Skeletal muscle satellite cell (primary cell): Measurements from ENCODE around the gene CEP41.

ENCODE experiments used
- H3K27me3 ChIP-seq: 2 replicates; pipeline ENCODE4 v1.7.0; 2013; ENCODE audit warnings: low read length; ENCODE audit not compliant: control insufficient read depth, insufficient read depth
- H3K36me3 ChIP-seq: 2 replicates; pipeline ENCODE4 v1.7.0; 2013; ENCODE audit warnings: mild to moderate bottlenecking, control low read depth, low read length; ENCODE audit not compliant: insufficient read depth
- H3K4me1 ChIP-seq: 2 replicates; pipeline ENCODE4 v1.7.0; 2013; ENCODE audit warnings: low read length; ENCODE audit not compliant: control insufficient read depth, insufficient read depth
- H3K4me2 ChIP-seq: 2 replicates; pipeline ENCODE4 v1.7.0; 2013; ENCODE audit warnings: mild to moderate bottlenecking, low read length
- H3K4me3 ChIP-seq: 2 replicates; pipeline ENCODE4 v1.7.0; 2013; ENCODE audit warnings: low read length
- H3K9ac ChIP-seq: 2 replicates; pipeline ENCODE4 v1.7.0; 2013; ENCODE audit warnings: mild to moderate bottlenecking, low read depth, low read length, moderate library complexity
- H3K9me3 ChIP-seq: replicated peaks from 2 replicates; pipeline ENCODE4 v1.7.0; 2013; ENCODE audit warnings: mild to moderate bottlenecking, control low read depth, low read length

The CEP41 gene

GRCh38 chr7:130479716-130480400 is 39.0 kb upstream of the CEP41 start:
- Histone ChIP-seq H3K9me3 (no peaks in the 10 kb centered on the region), H3K4me2 (no peak overlapping the region), H3K9ac (no peak overlapping the region), H3K4me3 (no peak overlapping the region), H3K27me3 (peaks cover 32% of the 10 kb centered on the region), H3K4me1 (no peaks in the 10 kb centered on the region), H3K36me3 (no peaks in the 10 kb centered on the region)

DNA sequence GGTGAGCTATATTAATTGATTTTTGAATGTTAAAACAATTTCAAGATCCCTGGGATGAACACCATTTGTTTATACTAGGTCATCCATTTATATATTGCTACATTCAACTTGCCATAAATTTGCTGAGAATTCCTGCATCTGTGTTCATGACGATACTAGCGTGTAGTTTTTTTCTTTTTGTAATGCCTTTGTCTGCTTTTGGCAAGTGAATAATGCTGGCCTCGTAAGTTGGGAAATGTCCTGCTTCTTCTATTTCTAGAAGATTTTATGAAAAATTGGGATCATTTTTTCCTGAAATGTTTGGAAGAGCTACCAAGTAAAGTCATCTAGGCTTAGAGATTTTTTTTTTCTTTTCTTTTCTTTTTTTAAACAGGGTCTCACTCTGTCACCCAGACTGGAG is 38.2 kb upstream of the CEP41 start:
- H3K27me3 ChIP-seq, result peaks cover 36% of the 10 kb centered on the region
- H3K4me1 ChIP-seq, result no peaks in the 10 kb centered on the region
- H3K36me3 ChIP-seq, result no peaks in the 10 kb centered on the region
- H3K9ac ChIP-seq, result no peak overlapping the region
- H3K9me3 ChIP-seq, result no peaks in the 10 kb centered on the region
- no peak overlapping the region for H3K4me2 ChIP-seq
- no peak overlapping the region for H3K4me3 ChIP-seq

DNA sequence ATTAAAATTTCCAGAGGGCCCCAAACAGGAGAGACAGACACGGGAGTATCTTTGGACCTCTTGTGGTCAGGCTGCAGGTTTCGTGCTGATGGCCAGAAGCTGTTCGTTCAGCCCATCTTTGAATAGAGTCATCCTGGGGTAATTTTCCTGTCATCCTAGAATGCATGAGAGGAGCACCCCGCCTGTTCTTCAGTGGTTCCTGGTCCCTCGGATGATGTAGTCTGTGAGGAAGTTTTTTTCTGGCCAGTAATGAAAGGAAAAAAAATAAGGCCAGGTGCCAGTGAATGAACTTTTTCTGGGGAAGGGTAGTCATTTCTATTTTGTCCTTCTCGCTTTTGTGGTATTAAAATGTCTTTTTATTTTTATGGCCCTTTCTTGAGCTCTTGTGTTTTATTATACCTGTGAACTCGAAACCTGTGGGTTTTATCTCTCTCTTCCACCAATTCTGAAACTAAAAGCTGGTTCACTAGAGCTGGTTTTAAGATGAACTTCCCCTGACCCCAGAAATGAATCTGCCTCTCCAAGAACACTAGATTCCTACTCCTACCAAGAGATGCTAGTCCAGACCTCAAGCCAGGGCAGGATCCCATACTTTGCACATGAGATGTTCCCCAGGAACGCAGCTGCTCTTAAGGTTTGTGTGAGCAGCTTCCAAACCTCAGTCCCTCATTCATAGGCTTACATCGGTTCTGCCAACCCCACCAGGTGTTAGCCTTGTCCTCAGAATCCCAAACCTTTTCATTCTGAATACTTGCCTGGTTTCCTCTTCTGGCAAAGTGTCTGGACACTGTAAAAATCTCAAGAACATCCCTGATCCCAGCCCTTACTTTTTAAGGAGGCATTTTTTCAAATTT is 35.7 kb upstream of the CEP41 start:
- Histone ChIP-seq H3K27me3 (peaks cover 31% of the 10 kb centered on the region), H3K36me3 (no peaks in the 10 kb centered on the region), H3K9ac (no peak overlapping the region), H3K4me3 (no peak overlapping the region), H3K9me3 (no peaks in the 10 kb centered on the region), H3K4me2 (no peak overlapping the region), H3K4me1 (no peaks in the 10 kb centered on the region)

- Histone ChIP-seq H3K27me3 (peaks cover 31% of the 10 kb centered on the region), H3K4me1 (no peaks in the 10 kb centered on the region), H3K4me3 (no peak overlapping the region), H3K9ac (no peak overlapping the region), H3K36me3 (no peaks in the 10 kb centered on the region), H3K4me2 (no peak overlapping the region), H3K9me3 (no peaks in the 10 kb centered on the region)
These were observed 35.0 kb upstream of the CEP41 start for GRCh38 chr7:130475776-130476175.

GRCh38 chr7:130473876-130474275 is 33.1 kb upstream of the CEP41 start:
- no peaks in the 10 kb centered on the region for H3K36me3 ChIP-seq
- H3K9me3 ChIP-seq, result no peaks in the 10 kb centered on the region
- no peaks in the 10 kb centered on the region for H3K4me1 ChIP-seq
- no peak overlapping the region for H3K4me3 ChIP-seq
- peaks cover 31% of the 10 kb centered on the region for H3K27me3 ChIP-seq
- H3K4me2 ChIP-seq, result no peak overlapping the region
- H3K9ac ChIP-seq, result no peak overlapping the region

DNA sequence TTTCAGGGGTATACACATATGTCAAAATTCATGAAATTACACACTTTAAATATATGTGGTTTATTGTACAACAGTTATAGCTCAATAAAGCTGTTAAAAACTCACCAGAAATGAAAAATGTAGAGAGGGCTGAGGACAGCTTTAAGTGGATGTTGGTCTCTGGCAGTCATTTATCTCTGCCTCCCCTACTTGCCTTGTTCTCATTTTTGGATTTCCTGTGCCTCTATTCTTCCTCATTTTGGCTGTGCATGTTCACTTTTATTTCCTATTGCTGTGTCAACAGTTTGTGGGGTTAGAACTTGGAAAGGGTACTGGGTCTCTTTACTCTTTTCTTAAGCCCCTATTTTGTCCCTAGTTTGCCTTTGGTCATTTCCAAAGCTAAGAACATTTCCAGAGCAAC is 32.5 kb upstream of the CEP41 start:
- no peaks in the 10 kb centered on the region for H3K9me3 ChIP-seq
- H3K9ac ChIP-seq, result no peak overlapping the region
- peaks cover 31% of the 10 kb centered on the region for H3K27me3 ChIP-seq

DNA sequence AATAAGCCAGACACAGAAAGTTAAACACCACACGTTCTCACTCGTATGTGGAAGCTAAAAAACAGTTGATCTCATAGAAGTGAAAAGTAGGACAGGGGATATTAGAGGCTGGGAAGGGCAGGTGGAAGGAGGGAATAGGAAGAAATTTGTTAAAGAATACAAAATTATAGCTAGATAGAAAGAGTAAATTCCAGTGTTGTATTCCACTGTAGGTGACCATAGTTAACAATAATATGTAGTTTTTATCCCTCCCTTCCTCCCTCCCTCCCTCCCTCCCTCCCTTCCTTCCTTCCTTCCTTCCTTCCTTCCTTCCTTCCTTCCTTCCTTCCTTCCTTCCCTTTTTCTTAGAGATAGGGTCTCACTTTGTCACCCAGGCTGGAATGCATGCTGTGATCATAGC is 31.2 kb upstream of the CEP41 start:
- peaks cover 25% of the 10 kb centered on the region for H3K27me3 ChIP-seq

More for the DNA sequence above, 32.5 kb upstream of the CEP41 start:
- H3K4me2 ChIP-seq, result no peak overlapping the region
- H3K4me3 ChIP-seq, result no peak overlapping the region
- no peaks in the 10 kb centered on the region for H3K4me1 ChIP-seq
- no peaks in the 10 kb centered on the region for H3K36me3 ChIP-seq

DNA sequence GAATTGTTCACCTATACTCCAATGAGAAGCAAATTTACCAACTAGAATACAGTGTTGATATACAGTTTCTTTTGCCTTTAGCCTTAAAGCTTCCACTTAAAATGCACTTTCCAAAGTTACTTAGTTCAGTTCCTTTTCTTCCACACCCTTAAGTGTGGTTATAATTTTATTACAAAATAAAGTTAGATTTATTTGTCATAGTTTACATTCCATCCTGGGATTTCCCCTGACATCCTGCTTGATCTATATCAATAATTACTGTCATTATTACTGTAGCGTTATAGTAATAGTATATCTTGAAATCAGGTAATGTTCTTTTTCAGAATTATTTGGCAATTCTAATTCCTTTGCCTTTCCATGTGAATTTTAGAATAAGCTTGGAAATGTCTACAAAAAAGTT is 27.8 kb upstream of the CEP41 start:
- Histone ChIP-seq H3K4me1 (no peaks in the 10 kb centered on the region), H3K9me3 (no peaks in the 10 kb centered on the region), H3K4me2 (no peak overlapping the region), H3K9ac (no peak overlapping the region), H3K36me3 (no peaks in the 10 kb centered on the region), H3K4me3 (no peak overlapping the region), H3K27me3 (peaks cover 5% of the 10 kb centered on the region)

More for the DNA sequence above, 31.2 kb upstream of the CEP41 start:
- no peak overlapping the region for H3K4me2 ChIP-seq
- no peak overlapping the region for H3K4me3 ChIP-seq
- no peaks in the 10 kb centered on the region for H3K9me3 ChIP-seq
- no peaks in the 10 kb centered on the region for H3K36me3 ChIP-seq
- no peaks in the 10 kb centered on the region for H3K4me1 ChIP-seq
- no peak overlapping the region for H3K9ac ChIP-seq

DNA sequence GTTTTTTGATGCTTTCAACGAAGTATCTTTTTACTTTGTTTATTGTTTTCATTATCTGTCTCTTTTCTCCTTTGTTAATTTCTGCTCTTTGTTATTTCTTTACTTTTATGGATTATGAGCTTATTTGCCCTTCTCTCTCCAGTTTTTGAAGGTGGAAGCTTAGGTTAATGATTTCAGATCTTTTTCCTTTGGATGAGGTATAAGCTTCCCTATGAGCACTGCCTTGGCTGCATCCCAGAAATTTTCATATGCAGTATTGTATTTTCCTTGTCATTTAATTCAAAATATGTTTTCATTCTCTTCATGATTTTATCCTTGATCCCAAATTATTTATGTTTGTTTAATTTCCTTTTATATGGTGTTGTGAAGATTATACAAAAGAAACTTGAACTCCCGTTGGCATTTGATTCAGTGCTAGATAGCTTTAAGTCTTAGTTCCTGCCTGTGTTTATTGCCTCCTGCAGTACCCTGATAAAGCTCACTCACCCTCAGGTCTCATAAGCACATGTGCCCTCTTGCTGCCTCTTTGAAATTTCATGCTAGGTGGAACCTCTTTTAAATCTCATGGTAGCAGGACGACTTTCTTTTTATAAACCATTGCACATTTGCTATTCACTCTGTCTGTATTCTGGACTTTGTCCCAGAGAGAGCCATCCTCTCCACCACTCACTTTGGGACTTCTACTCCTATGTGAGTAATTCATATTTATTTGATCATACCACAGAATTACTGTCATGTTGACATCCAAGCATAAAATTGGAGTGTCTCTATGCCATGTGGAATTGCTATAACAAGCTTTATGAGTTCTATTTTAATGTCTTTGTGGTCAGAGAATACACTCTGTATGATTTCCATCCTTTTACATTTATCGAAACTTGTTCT is 23.0 kb upstream of the CEP41 start:
- H3K4me1 ChIP-seq, result no peaks in the 10 kb centered on the region
- H3K9ac ChIP-seq, result no peak overlapping the region
- no peak overlapping the region for H3K4me3 ChIP-seq
- no peak overlapping the region for H3K4me2 ChIP-seq
- peaks cover 4% of the 10 kb centered on the region for H3K27me3 ChIP-seq
- H3K9me3 ChIP-seq, result no peaks in the 10 kb centered on the region
- H3K36me3 ChIP-seq, result no peaks in the 10 kb centered on the region

GRCh38 chr7:130461272-130461671 is 20.5 kb upstream of the CEP41 start:
- no peak overlapping the region for H3K4me2 ChIP-seq
- H3K4me1 ChIP-seq, result no peaks in the 10 kb centered on the region
- H3K9ac ChIP-seq, result no peak overlapping the region
- peaks cover 4% of the 10 kb centered on the region for H3K27me3 ChIP-seq
- no peaks in the 10 kb centered on the region for H3K36me3 ChIP-seq
- H3K4me3 ChIP-seq, result no peak overlapping the region
- H3K9me3 ChIP-seq, result no peaks in the 10 kb centered on the region

- Histone ChIP-seq H3K4me3 (no peak overlapping the region), H3K9me3 (no peaks in the 10 kb centered on the region), H3K27me3 (peaks cover 11% of the 10 kb centered on the region), H3K4me2 (no peak overlapping the region), H3K9ac (no peak overlapping the region), H3K36me3 (no peaks in the 10 kb centered on the region), H3K4me1 (no peaks in the 10 kb centered on the region)
These were observed 17.4 kb upstream of the CEP41 start for GRCh38 chr7:130458257-130458656.
